ENCODE results near the gene GORASP2.

Gene GORASP2

DNA sequence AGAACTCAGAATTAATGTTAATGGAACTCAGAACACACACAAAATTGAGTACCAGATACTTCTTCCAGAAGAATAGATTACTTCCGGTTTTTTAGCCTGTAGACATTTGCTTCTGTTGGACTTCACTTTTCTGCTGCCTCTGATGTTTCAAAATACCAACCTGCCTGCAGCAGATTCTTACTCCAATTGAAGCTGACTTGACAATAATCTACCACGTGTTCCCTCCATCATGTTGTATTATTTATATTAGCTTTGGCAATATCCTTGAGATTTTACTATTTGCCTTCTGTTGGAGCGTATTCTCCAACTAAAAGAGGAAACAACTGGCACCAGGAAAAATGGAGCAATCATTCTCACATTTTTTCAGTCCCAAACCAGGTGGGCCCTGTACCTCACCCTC lies 3.1 kb upstream of the GORASP2 start:
- Histone ChIP-seq H3K4me3 (replicated peaks; ENCODE audit: low read depth, low read length) (no peak overlapping the region), H3K27me3 (replicated peaks; ENCODE audit: control insufficient read depth, insufficient read depth, low read length) (no peaks in the 10 kb centered on the region), H3K36me3 (ENCODE audit: control insufficient read depth, insufficient read depth, low read length) (no peaks in the 10 kb centered on the region)
- DNase-seq (ENCODE audit: extremely low read depth, insufficient read length), result no peak
- TF ChIP-seq, protein P1, sequence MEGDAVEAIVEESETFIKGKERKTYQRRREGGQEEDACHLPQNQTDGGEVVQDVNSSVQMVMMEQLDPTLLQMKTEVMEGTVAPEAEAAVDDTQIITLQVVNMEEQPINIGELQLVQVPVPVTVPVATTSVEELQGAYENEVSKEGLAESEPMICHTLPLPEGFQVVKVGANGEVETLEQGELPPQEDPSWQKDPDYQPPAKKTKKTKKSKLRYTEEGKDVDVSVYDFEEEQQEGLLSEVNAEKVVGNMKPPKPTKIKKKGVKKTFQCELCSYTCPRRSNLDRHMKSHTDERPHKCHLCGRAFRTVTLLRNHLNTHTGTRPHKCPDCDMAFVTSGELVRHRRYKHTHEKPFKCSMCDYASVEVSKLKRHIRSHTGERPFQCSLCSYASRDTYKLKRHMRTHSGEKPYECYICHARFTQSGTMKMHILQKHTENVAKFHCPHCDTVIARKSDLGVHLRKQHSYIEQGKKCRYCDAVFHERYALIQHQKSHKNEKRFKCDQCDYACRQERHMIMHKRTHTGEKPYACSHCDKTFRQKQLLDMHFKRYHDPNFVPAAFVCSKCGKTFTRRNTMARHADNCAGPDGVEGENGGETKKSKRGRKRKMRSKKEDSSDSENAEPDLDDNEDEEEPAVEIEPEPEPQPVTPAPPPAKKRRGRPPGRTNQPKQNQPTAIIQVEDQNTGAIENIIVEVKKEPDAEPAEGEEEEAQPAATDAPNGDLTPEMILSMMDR (IDR thresholded peaks at IDR 0.05; ENCODE audit: insufficient read depth, low read length, poor library complexity, severe bottlenecking), result no peak

DNA sequence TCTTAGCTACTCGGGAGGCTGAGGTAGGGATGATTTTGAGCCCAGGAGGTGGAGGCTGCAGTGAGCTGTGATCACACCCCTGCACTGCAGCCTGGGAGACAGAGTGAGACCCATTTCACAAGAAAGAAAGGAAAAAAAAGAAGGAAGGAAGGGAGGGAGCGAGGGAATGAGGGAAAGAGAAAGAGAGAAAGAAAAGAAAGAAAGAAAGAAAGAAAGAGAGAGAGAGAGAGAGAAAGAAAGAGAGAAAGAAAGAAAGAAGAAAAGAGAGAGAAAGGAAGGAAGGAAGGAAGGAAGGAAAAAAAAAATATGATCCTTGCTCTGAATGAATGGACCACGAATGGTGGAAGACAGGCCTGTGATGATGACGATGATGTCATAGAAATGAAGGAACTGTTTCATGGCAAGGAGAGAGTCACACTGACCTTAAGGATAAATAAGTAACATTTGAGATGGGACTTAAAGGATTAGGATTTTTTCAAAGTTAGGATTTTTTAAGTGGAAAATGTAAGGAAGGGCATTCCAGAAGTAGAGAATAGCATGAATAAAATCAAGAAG lies 2.2 kb upstream of the GORASP2 start:
- no peak overlapping the region for H3K4me3 ChIP-seq (replicated peaks; ENCODE audit: low read depth, low read length)
- no peaks in the 10 kb centered on the region for H3K27me3 ChIP-seq (replicated peaks; ENCODE audit: control insufficient read depth, insufficient read depth, low read length)
- TF ChIP-seq, protein P1 (IDR thresholded peaks at IDR 0.05; ENCODE audit: insufficient read depth, low read length, poor library complexity, severe bottlenecking), result no peak
- no peaks in the 10 kb centered on the region for H3K36me3 ChIP-seq (ENCODE audit: control insufficient read depth, insufficient read depth, low read length)
- DNase-seq (ENCODE audit: extremely low read depth, insufficient read length), result no peak

DNA sequence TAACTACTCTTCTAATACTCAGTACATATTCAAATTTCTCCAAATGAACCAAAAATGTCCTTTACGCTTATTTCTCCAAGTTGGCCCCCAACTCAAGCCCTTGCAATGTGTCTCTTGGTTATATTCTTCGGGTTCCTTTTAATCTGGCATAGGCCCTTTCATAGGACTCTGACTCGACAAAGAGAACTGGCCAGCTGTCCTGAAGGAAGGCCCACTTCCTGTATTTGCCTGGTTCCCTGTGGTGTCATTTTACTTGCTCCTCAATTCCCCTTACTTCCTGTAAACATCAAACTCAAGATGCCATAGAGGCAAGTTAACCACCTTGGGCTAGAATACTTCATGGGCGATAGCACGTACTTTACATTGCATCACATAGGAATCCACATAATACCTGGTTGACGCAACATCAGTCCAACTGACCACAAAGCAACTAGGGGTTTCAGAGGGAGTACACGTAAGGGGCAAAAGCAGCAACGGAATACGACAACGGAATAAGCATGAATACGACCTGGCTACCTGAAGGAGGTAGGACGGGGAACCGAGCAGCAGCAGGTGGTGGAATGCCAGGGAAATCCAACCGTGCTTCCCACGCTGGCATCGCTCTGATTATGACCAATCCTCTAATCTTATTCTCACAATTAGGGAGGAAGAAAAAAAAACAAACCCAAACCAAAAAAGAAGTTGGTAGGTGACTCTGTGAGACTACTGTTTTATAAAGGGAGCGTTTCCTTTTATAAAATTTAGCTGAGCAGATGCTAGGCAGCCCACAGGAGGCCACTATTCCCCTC lies 823 bp upstream of the GORASP2 start:
- TF ChIP-seq, protein P1 (IDR thresholded peaks at IDR 0.05; ENCODE audit: insufficient read depth, low read length, poor library complexity, severe bottlenecking), result no peak
- DNase-seq (ENCODE audit: extremely low read depth, insufficient read length), result no peak
- no peaks in the 10 kb centered on the region for H3K27me3 ChIP-seq (replicated peaks; ENCODE audit: control insufficient read depth, insufficient read depth, low read length)
- peak overlapping the region; percentile 47 for H3K4me3 ChIP-seq (replicated peaks; ENCODE audit: low read depth, low read length)
- H3K36me3 ChIP-seq (ENCODE audit: control insufficient read depth, insufficient read depth, low read length), result no peaks in the 10 kb centered on the region

DNA sequence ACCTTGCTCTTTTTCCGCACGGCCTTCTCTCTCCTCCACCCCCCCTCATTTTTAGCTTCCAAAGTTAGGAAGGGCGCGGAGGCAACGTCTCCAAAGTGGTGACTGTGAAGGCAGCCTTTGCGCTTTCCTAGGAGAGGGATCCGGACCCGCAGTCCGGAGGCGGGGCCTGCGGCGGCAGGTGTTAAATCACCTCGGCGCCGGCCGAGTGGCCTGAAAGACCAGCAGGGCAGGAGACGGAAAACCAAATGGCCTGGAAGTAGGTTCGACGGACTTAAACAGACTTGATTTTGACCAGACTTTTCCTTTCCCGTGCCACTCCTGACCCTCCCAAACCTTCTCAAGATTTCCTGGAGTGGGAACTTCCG lies 615 bp downstream of the GORASP2 start:
- TF ChIP-seq, protein P1 (IDR thresholded peaks at IDR 0.05; ENCODE audit: insufficient read depth, low read length, poor library complexity, severe bottlenecking), result no peak
- peak overlapping the region; percentile 95 for H3K4me3 ChIP-seq (replicated peaks; ENCODE audit: low read depth, low read length)
- DNase-seq (ENCODE audit: extremely low read depth, insufficient read length), result peak; percentile 74

DNA sequence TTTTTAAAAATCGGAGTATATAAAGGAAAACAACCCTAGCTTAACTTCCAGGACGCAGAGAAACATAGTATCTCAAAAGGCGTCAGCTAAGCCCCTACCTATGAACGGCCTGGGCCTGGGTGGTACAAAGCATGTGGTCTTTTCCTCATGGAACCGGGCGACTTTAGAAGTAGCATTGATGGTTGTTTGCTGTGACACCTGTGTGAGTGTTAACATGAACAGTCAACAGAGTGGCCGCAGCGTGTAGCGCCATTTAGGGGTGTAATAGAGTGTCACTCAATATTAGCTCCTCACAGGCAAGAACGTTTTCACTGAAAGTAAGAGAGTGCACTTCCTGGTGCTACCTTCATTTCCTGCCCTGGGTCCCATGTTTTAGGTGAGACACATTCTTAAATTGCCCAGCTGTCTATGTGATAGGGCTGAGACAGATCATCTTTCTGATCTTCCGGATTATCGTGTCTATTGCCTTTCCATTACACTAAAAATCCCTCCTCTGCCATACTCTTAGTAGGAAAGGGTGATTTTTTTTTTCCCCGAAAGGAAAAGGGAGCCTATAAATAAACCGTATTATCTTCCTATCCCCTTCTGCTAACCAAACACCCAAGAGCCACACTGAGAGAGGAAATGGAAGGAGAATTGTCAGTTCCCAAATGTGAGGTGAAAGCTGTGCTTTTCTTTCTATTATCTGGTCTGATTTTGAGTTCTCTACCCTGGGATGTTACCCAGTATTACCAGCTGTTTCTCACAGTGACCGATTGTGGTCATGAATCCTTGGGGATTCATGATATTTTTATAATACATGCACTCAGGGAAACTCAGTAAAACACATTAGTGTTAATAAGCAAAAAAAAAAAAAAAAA lies 1.3 kb downstream of the GORASP2 start:
- TF ChIP-seq, protein P1 (IDR thresholded peaks at IDR 0.05; ENCODE audit: insufficient read depth, low read length, poor library complexity, severe bottlenecking), result no peak
- H3K36me3 ChIP-seq (ENCODE audit: control insufficient read depth, insufficient read depth, low read length), result no peaks in the 10 kb centered on the region
- DNase-seq (ENCODE audit: extremely low read depth, insufficient read length), result peak; percentile 46

More for the DNA sequence above, 615 bp downstream of the GORASP2 start:
- H3K36me3 ChIP-seq (ENCODE audit: control insufficient read depth, insufficient read depth, low read length), result no peaks in the 10 kb centered on the region
- H3K27me3 ChIP-seq (replicated peaks; ENCODE audit: control insufficient read depth, insufficient read depth, low read length), result no peaks in the 10 kb centered on the region

More for the DNA sequence above, 1.3 kb downstream of the GORASP2 start:
- H3K4me3 ChIP-seq (replicated peaks; ENCODE audit: low read depth, low read length), result peak overlapping the region; percentile 95
- no peaks in the 10 kb centered on the region for H3K27me3 ChIP-seq (replicated peaks; ENCODE audit: control insufficient read depth, insufficient read depth, low read length)
